Left ventricle myocardium inferior (tissue), 1 donor: ENCODE data around the gene DNAJB4. TPM values are rescaled to one million over a fixed set of nuclear protein-coding genes. Genes with fewer than 3 reads are reported as not detected.
A peak's percentile ranks its signal among the peaks of the same experiment; 100 is the strongest.

ENCODE experiments used
- DNase-seq: peaks from one replicate; pipeline ENCODE4 v3.0.0-alpha.2; 2020
- H3K27ac ChIP-seq: fragments of 200-600 bp; replicated peaks from 2 replicates; pipeline ENCODE4 v1.8.0; 2021
- H3K27me3 ChIP-seq: fragments of 200-600 bp; 2 replicates; pipeline ENCODE4 v1.8.0; 2021; ENCODE audit warnings: low read depth
- H3K36me3 ChIP-seq: fragments of 200-600 bp; 2 replicates; pipeline ENCODE4 v1.8.0; 2021
- H3K4me1 ChIP-seq: fragments of 200-600 bp; 2 replicates; pipeline ENCODE4 v1.8.0; 2021
- H3K4me3 ChIP-seq: fragments of 200-600 bp; 2 replicates; pipeline ENCODE4 v1.8.0; 2021; ENCODE audit warnings: mild to moderate bottlenecking, moderate library complexity
- H3K9me3 ChIP-seq: fragments of 200-600 bp; replicated peaks from 2 replicates; pipeline ENCODE4 v1.8.0; 2021
- intact Hi-C: fragments of 100-400 bp; cut with micrococcal nuclease; formaldehyde crosslinking; loops from one replicate; pipeline ENCODE4 v1.11.0; 2022
- total RNA-seq: library from RNA; stranded (reverse); fragmentation: NEBNext Ultra II Directional; extraction: Animal tissue kit (Norgen Biotek cat#: 25700); gene quantifications from one replicate; pipeline ENCODE4 v1.2.1, GENCODE V29; 2021
- TF ChIP-seq, protein P1 (sequence below): fragments of 200-600 bp; IDR thresholded peaks from 2 replicates; pipeline ENCODE4 v1.8.0; 2021; ENCODE audit warnings: antibody characterized with exemption, mild to moderate bottlenecking, borderline replicate concordance
- donor health status: DM: no; HTN: yes; CAD: no; lungs with severe emphysema.

Gene DNAJB4
- total RNA-seq, 1 donor from 2014 or later: 118 TPM

- Histone ChIP-seq H3K36me3 (peaks cover 100% of the 10 kb centered on the region), H3K4me3 (no peak overlapping the region), H3K27ac (no peak overlapping the region), H3K4me1 (no peaks in the 10 kb centered on the region), H3K9me3 (no peaks in the 10 kb centered on the region), H3K27me3 (no peaks in the 10 kb centered on the region)
- intact Hi-C loops: no loop called here
- TF ChIP-seq, protein P1, sequence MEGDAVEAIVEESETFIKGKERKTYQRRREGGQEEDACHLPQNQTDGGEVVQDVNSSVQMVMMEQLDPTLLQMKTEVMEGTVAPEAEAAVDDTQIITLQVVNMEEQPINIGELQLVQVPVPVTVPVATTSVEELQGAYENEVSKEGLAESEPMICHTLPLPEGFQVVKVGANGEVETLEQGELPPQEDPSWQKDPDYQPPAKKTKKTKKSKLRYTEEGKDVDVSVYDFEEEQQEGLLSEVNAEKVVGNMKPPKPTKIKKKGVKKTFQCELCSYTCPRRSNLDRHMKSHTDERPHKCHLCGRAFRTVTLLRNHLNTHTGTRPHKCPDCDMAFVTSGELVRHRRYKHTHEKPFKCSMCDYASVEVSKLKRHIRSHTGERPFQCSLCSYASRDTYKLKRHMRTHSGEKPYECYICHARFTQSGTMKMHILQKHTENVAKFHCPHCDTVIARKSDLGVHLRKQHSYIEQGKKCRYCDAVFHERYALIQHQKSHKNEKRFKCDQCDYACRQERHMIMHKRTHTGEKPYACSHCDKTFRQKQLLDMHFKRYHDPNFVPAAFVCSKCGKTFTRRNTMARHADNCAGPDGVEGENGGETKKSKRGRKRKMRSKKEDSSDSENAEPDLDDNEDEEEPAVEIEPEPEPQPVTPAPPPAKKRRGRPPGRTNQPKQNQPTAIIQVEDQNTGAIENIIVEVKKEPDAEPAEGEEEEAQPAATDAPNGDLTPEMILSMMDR: no peak
- no peak for DNase-seq
These were observed 43.3 kb upstream of the DNAJB4 start for GRCh38 chr1:77961392-77961791.

DNA sequence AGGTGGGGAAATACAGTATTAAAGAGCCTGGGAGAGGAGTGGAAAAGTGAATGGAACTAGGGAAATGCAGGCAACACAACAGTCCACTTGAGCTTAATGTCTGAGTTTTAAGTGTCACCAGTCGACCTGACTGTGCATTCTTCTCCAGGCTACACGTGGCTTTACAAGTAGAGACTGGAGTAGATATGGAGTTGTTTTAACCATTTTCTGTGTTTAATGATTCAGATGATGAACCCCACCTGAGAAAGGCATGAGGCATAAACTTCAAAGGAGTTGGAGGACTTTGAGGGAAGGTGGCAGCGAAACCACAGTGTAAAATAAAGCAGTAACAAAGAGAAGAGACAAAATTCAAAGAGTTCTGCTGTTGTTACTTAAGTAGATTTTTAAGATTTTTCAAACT is 38.4 kb upstream of the DNAJB4 start:
- DNase-seq: no peak
- intact Hi-C loops: no loop called here
- H3K27ac ChIP-seq: no peak overlapping the region
- no peaks in the 10 kb centered on the region for H3K27me3 ChIP-seq
- TF ChIP-seq, protein P1: no peak
- no peak overlapping the region for H3K4me3 ChIP-seq
- peaks cover 38% of the 10 kb centered on the region for H3K4me1 ChIP-seq
- no peaks in the 10 kb centered on the region for H3K9me3 ChIP-seq
- peaks cover 84% of the 10 kb centered on the region for H3K36me3 ChIP-seq

GRCh38 chr1:77970192-77970591 is 34.5 kb upstream of the DNAJB4 start:
- intact Hi-C loops: no loop called here
- Histone ChIP-seq H3K4me1 (peaks cover 71% of the 10 kb centered on the region), H3K9me3 (no peaks in the 10 kb centered on the region), H3K27ac (no peak overlapping the region), H3K4me3 (no peak overlapping the region), H3K27me3 (no peaks in the 10 kb centered on the region), H3K36me3 (peaks cover 56% of the 10 kb centered on the region)
- DNase-seq: no peak
- TF ChIP-seq, protein P1: no peak

DNA sequence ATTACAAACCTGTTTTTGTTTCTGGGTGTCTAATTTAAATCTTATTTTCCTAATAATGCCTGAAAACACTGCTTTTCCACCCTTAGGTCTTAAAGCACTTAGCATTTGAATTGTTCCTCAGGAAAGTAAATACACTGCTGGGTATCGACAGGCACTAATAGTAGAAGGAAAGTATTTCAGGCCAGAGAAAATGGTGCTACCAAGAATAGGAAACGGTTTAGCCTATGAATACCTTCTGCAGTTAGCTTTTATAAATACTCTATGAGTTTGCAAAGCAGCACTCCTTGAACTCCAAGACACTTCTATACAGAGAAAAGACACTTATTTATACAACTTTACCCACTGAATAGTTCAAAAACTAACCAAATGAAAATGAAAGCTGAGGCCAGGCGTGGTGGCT is 32.7 kb upstream of the DNAJB4 start:
- no peak overlapping the region for H3K27ac ChIP-seq
- H3K27me3 ChIP-seq: no peaks in the 10 kb centered on the region
- H3K36me3 ChIP-seq: peaks cover 37% of the 10 kb centered on the region
- TF ChIP-seq, protein P1: no peak
- no peaks in the 10 kb centered on the region for H3K9me3 ChIP-seq
- no peak overlapping the region for H3K4me3 ChIP-seq
- DNase-seq: no peak
- H3K4me1 ChIP-seq: peaks cover 90% of the 10 kb centered on the region
- intact Hi-C loops: no loop called here

DNA sequence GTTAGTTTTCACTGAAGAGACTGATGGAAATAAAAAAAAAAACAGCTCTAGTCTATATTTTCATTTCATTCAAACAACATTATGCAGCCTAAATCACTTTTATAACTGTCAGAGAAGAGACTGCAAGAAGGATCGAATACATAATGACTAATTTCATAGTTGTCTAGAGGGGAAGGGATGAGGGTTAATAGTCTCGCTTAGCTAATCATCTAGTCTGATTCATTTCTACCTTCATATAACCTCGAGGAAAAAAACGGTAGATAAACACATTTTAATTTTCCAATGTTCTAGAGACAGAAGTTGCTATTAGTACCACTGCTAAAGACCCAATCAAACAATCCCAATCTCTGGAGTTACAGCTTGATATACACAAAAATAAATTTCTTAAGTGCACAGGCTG is 29.4 kb upstream of the DNAJB4 start:
- Histone ChIP-seq H3K4me1 (peaks cover 81% of the 10 kb centered on the region), H3K4me3 (peak overlapping the region; percentile 75), H3K27ac (peak overlapping the region; percentile 12), H3K27me3 (no peaks in the 10 kb centered on the region), H3K9me3 (no peaks in the 10 kb centered on the region), H3K36me3 (peaks cover 11% of the 10 kb centered on the region)
- intact Hi-C loops: loop anchor here (5.0 kb wide), 1 partner anchor 137 kb away; no protein-coding TSS in a partner anchor
- TF ChIP-seq, protein P1: no peak
- DNase-seq: no peak
